ENCODE data around the gene PDE9A. TPM values are rescaled to one million over a fixed set of nuclear protein-coding genes. Genes with fewer than 3 reads are reported as not detected.
"Not testable (repeated sequence)": the region's sequence is repeated elsewhere in the genome, so short reads cannot be mapped to it uniquely, and the experiment has no call there.

Gene PDE9A
- total RNA-seq, 4 donors from 2014 or later = 92.4 to 478 (median 444) TPM

DNA sequence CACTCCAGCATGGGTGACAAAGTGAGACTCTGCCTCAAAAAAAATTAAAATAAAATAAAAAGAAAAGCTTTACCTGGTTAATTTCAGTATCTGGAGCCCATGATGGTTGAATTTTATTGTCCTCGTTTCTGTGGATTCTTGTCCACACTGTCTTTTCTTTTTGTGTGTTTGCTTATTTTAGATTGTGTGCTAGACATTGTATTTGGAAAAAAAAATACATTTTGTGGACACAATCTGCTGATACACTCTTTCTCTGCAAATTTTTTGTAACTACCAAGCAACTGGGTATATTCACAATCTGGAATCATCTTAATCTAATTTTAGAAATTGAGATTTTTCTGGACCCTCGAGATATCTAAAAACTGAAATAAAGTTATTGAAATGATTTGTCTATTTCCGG is 41.6 kb upstream of the PDE9A start:
- Histone ChIP-seq H3K9me3 (peaks cover 0 to 7% (median 3%) of the 10 kb centered on the region in 4 donors), H3K4me3 (no peak overlapping the region), H3K27ac (no peak overlapping the region), H3K36me3 (no peaks in the 10 kb centered on the region), H3K27me3 (no peaks in the 10 kb centered on the region), H3K4me1 (peaks cover 0 to 3% (median 0%) of the 10 kb centered on the region in 4 donors)
- no peak for TF ChIP-seq POLR2A (IDR thresholded peaks at IDR 0.05)
- TF ChIP-seq, protein P1, sequence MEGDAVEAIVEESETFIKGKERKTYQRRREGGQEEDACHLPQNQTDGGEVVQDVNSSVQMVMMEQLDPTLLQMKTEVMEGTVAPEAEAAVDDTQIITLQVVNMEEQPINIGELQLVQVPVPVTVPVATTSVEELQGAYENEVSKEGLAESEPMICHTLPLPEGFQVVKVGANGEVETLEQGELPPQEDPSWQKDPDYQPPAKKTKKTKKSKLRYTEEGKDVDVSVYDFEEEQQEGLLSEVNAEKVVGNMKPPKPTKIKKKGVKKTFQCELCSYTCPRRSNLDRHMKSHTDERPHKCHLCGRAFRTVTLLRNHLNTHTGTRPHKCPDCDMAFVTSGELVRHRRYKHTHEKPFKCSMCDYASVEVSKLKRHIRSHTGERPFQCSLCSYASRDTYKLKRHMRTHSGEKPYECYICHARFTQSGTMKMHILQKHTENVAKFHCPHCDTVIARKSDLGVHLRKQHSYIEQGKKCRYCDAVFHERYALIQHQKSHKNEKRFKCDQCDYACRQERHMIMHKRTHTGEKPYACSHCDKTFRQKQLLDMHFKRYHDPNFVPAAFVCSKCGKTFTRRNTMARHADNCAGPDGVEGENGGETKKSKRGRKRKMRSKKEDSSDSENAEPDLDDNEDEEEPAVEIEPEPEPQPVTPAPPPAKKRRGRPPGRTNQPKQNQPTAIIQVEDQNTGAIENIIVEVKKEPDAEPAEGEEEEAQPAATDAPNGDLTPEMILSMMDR (IDR thresholded peaks at IDR 0.05) = no peak
- no peak for DNase-seq

DNA sequence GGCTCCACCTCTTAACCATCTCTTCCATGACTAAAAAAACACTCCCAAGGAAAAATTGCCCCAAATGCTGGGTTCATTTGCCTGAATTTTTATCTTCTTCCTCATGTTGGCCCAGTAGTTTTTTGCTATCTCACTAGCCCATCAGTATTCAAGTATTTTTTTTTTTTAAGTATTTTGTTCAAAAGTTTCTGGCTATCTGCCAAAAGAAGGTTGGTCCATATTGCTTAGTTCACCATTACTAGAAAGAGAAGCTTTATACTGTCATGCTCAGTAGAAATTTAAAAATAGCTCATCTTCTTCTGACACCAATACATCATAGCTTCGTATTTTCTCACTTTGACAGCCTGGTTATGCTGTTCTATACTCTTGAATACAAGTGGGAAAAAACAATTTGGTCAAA is 41.0 kb upstream of the PDE9A start:
- no peak for DNase-seq
- no peak overlapping the region for H3K27ac ChIP-seq
- H3K9me3 ChIP-seq = peaks cover 0 to 7% (median 3%) of the 10 kb centered on the region in 4 donors
- H3K36me3 ChIP-seq = no peaks in the 10 kb centered on the region
- H3K27me3 ChIP-seq = no peaks in the 10 kb centered on the region
- H3K4me1 ChIP-seq = peaks cover 0 to 3% (median 0%) of the 10 kb centered on the region in 4 donors
- H3K4me3 ChIP-seq = no peak overlapping the region
- no peak for TF ChIP-seq POLR2A (IDR thresholded peaks at IDR 0.05)
- TF ChIP-seq, protein P1 (IDR thresholded peaks at IDR 0.05) = no peak

DNA sequence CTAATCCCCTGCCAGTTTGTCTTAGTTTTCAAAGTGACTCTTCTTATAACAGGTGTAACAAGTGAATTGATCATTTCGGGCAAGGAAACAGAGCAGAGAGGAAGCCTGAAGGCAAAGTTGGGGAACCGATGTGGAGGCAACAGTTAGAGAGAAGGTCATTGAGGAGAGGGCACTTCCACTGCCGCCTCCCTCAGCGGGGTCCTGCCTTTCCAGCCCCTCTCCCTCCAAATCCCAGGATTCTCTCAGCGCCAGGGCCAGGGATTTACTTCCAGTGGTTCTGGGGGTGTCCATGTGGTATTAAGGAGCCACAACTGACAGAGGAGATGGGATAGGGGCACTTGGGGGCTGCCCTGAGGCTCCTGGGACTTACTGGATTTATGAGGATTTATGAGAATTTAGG is 39.7 kb upstream of the PDE9A start:
- no peaks in the 10 kb centered on the region for H3K27me3 ChIP-seq
- H3K9me3 ChIP-seq = peaks cover 0 to 7% (median 3%) of the 10 kb centered on the region in 4 donors
- peaks cover 0 to 3% (median 0%) of the 10 kb centered on the region in 4 donors for H3K4me1 ChIP-seq
- TF ChIP-seq, protein P1 (IDR thresholded peaks at IDR 0.05) = no peak
- no peak for TF ChIP-seq POLR2A (IDR thresholded peaks at IDR 0.05)
- H3K36me3 ChIP-seq = no peaks in the 10 kb centered on the region
- DNase-seq = peak in 1 of 3 donors; percentile 10
- no peak overlapping the region for H3K27ac ChIP-seq
- H3K4me3 ChIP-seq = no peak overlapping the region

DNA sequence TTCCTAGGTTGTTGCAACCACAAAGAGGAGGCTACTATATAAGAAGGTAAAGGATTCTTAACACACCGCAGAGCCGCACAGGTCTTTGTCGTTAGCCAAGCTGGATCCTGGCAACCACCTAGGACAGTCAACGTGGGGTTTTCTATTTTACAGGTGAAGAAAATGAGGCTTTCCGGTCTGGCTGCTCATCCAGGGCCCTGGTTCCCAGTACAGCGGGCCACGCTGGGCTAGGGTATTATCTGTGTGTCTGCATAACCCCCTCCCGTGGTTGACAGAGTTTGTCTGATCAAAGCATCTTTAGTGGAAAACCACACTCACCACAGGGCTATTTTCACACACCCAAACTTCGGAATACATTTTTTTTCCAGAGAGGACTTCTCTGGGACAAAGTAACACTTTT is 39.0 kb upstream of the PDE9A start:
- peaks cover 0 to 7% (median 3%) of the 10 kb centered on the region in 4 donors for H3K9me3 ChIP-seq
- peak in 1 of 3 donors; percentile 51 for DNase-seq
- H3K27me3 ChIP-seq = no peaks in the 10 kb centered on the region

DNA sequence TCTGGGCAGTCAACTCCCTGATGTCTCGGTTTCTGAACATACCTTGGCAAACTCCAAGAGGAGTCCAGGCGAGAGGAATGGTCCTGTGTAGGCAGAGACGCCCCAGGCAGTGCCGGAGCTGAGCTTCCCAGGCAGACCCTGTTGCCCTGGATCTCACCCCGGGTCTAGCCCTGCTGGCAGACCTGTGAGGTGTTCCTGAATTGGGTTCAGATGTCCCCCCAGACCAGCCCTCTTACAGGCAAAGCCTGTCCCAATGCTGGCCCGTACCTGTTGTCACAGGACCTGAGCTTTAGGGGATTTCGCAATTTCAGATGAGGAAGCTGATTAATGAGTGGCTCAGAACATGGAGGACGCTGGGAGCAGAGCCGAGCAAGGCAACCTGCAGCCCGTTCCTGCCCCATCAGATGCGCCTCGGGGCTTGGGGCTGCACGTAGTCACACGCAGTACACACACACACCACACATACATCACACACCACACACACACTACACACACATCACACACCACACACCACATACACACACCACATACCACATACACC is 38.5 kb upstream of the PDE9A start:
- Histone ChIP-seq H3K4me1 (peaks cover 0 to 3% (median 0%) of the 10 kb centered on the region in 4 donors), H3K9me3 (peaks cover 0 to 7% (median 3%) of the 10 kb centered on the region in 4 donors), H3K27me3 (no peaks in the 10 kb centered on the region), H3K4me3 (no peak overlapping the region), H3K27ac (no peak overlapping the region), H3K36me3 (no peaks in the 10 kb centered on the region)
- DNase-seq = peak in 1 of 3 donors; percentile 65
- TF ChIP-seq, protein P1 (IDR thresholded peaks at IDR 0.05) = no peak
- no peak for TF ChIP-seq POLR2A (IDR thresholded peaks at IDR 0.05)

More for the DNA sequence above, 39.0 kb upstream of the PDE9A start:
- Histone ChIP-seq H3K4me3 (no peak overlapping the region), H3K36me3 (no peaks in the 10 kb centered on the region), H3K27ac (no peak overlapping the region), H3K4me1 (peaks cover 0 to 3% (median 0%) of the 10 kb centered on the region in 4 donors)
- no peak for TF ChIP-seq POLR2A (IDR thresholded peaks at IDR 0.05)
- TF ChIP-seq, protein P1 (IDR thresholded peaks at IDR 0.05) = no peak

DNA sequence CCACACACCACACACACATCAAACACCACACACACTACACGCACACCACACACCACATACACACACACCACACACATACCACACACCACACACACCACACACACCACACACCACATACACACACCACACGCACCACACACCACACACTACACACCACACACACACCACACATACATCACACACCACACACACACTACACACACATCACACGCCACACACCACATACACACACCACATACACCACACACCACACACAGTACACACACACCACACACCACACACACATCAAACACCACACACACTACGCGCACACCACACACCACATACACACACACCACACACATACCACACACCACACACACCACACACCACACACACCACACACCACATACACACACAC is 38.0 kb upstream of the PDE9A start:
- H3K27ac ChIP-seq, H3K27me3 ChIP-seq, H3K4me3 ChIP-seq, H3K36me3 ChIP-seq, H3K9me3 ChIP-seq, DNase-seq, H3K4me1 ChIP-seq: not testable (repeated sequence)
